LNCAP (cell line): ENCODE data around the gene GMDS.

Source experiments
- TF ChIP-seq, protein P1 (sequence below): fragments of 450-650 bp; IDR thresholded peaks from 2 replicates; pipeline ENCODE4 v1.5.1; 2017; ENCODE audit warnings: mild to moderate bottlenecking

The GMDS gene

DNA sequence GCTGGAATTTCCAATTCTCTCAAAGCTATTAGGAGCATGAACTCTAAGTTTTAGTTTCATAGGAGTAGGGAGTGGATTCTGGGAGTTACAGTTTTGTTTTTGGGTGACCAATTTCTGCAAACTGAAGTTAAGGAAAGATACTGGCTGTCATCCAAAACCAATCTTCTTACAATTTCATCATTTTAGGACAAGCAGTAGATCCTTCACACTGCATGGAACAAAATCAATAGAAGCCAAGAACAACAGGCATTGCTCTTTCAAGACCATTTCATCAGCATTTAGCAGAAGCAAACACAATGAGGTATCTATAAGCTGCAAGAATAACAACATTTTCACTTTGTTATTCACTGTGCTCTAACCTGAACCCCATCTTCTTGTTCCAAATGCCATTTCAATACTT, 173.0 kb downstream of the GMDS start:
- TF ChIP-seq, protein P1, sequence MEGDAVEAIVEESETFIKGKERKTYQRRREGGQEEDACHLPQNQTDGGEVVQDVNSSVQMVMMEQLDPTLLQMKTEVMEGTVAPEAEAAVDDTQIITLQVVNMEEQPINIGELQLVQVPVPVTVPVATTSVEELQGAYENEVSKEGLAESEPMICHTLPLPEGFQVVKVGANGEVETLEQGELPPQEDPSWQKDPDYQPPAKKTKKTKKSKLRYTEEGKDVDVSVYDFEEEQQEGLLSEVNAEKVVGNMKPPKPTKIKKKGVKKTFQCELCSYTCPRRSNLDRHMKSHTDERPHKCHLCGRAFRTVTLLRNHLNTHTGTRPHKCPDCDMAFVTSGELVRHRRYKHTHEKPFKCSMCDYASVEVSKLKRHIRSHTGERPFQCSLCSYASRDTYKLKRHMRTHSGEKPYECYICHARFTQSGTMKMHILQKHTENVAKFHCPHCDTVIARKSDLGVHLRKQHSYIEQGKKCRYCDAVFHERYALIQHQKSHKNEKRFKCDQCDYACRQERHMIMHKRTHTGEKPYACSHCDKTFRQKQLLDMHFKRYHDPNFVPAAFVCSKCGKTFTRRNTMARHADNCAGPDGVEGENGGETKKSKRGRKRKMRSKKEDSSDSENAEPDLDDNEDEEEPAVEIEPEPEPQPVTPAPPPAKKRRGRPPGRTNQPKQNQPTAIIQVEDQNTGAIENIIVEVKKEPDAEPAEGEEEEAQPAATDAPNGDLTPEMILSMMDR, result no peak

DNA sequence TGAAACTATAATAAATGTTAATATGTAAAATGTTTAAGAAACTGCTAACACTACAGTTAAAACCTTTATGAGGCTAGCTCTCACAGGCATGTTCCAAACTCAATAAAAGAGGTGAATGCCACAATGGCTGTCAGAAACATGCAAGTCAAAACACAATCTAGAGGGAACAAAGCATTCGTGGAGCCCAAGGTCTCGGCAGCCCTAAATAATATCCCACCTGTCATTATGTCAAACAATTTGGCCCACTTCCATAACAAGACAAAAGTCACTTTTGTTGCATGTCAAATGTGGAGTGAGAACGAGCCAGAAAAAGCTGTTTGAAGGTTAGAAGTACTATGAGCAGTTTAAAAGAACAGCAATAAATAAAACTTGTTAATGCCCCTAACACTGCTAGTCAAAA, 181.9 kb downstream of the GMDS start:
- TF ChIP-seq, protein P1, result no peak

DNA sequence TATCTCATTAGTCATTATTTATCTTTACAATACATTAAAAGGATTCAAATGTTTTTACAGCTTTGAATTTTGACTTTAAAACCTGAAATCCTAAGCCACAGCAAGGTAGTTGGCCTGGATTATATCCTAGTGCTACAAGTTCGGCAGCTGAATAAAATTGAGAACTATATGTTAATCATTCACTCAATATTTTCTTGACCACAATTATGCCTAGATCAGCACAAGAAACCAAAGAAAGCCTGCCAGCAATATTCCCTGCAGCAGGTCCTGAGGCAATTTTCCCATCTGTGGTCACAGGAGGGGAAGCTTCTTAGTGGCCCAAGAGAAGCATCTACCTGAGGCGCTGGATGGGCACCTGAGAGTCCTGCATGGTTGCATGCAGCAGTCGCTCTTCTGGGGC, 183.5 kb downstream of the GMDS start:
- TF ChIP-seq, protein P1, result no peak

DNA sequence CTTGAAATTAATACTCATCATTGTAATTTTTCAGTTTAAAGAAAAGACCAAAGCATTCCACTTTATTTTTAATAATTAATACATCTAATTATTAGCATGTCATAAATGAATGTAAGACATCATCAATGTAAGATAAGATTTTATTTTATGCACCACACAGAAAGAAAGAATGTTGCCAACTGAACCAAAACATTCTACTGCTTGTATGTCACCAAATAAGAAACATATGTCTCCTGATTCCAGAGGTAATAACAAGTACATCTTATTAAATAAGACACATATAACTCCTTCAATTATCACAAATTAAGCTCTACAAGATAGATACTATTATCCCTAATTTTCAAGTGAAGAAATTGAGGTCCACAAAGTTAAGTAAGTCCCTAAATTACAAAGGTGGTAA, 189.5 kb downstream of the GMDS start:
- TF ChIP-seq, protein P1, result no peak

DNA sequence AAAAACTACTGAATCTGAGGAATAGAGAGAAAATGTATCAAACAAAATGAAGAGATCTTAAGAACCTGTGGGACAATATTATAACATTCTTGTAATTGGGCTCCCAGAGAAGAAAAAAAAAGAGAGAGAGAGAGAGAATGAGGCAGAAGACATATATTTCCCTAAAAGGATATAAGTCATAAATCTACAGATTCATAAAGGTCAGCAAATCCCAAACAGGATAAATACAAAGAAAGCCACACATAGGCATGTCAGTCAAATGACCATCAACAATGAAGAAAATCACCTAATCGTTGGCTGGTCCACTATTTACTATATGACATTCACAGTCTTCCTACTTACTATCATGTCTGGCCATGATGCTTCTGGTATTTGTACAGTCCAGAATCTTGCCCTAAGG, 190.3 kb downstream of the GMDS start:
- TF ChIP-seq, protein P1, result no peak

DNA sequence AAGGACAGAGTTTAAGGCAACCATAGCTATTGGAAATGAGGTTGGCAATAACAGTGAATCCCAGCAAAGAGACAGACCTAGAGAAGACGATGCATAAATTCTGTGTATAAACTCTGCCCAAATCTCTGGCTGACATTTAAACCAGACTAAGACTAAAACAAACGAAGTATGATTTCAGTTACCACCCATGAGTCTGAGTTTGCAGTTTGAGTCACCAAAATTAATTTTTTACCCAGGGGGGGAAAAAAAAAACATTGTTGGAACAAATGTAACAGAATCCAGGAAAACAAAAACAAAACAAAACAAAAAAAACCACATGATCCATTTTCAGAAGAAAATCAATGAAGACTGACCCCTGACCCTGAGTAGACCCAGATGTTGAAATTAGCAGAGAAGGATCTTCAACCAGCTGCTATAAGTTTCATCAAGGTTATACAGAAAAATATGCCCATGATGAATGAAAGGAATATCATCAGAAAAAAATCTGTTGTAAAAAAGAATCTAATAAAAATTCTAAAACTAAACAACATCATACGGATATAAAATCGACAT, 190.8 kb downstream of the GMDS start:
- TF ChIP-seq, protein P1, result no peak

DNA sequence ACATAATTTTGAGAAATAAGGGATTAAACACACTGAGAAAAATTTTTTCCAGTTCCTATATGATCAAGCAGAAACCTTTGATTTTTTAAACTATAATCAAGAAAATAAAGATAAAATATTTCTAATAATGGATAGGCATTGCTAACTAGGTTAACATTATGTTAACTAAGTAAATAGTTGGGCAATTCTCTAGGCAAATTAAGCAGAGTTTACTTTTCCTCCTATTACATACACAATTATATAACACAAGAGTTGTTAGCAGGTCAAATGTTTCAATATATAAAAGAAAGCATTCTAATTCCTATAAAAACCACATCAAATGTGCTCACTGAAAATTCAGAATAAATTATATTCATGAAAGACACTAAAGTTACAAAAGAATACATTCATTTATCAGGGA, 191.7 kb downstream of the GMDS start:
- TF ChIP-seq, protein P1, result no peak

DNA sequence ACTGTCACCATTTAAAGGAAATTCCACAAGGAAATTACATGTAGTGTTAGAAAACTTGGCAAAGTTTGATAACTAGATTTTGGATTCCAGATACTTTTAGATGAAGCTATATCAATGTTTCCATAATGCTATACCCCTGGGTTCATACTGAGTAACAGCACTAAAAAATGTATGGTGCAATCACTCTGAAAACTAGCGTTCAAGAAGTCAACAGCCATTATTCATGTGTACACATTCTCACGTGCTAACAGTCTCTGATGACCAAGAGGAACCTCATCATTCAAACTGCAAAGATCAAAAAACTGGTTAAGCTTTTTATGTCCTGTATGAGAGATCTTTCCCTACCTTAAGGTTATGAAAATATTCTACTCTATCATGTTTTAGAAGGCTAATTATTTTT, 197.6 kb downstream of the GMDS start:
- TF ChIP-seq, protein P1, result no peak
